ENCODE data around the gene EXOC1. TPM values are rescaled to one million over a fixed set of nuclear protein-coding genes. Genes with fewer than 3 reads are reported as not detected.
"Not testable (repeated sequence)": the region's sequence is repeated elsewhere in the genome, so short reads cannot be mapped to it uniquely, and the experiment has no call there.

Gene EXOC1
- total and polyA plus RNA-seq, 4 donors = 4.2 to 18.0 (median 8.5) TPM

DNA sequence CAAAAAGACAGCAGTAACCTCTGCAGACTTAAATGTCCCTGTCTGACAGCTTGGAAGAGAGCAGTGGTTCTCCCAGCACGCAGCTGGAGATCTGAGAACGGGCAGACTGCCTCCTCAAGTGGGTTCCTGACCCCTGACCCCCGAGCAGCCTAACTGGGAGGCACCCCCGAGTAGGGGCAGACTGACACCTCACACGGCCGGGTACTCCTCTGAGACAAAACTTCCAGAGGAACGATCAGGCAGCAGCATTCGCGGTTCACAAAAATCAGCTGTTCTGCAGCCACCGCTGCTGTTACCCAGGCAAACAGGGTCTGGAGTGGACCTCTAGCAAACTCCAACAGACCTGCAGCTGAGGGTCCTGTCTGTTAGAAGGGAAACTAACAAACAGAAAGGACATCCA, 11.1 kb upstream of the EXOC1 start:
- DNase-seq (ENCODE audit: low spot score); H3K27me3 ChIP-seq (ENCODE audit: control insufficient read depth in 4 of 4, insufficient read depth in 4 of 4, low read length in 3 of 4); H3K4me1 ChIP-seq (ENCODE audit: control insufficient read depth in 4 of 4, insufficient read depth in 4 of 4, low read length in 3 of 4); H3K27ac ChIP-seq (ENCODE audit: low read depth in 1 of 2, low read length in 2 of 2); H3K9me3 ChIP-seq (ENCODE audit: control insufficient read depth in 4 of 4, low read length in 3 of 4); H3K4me3 ChIP-seq (ENCODE audit: low read depth in 1 of 3, low read length in 3 of 3); H3K36me3 ChIP-seq (ENCODE audit: control insufficient read depth in 4 of 4, insufficient read depth in 3 of 4, low read depth in 1 of 4, low read length in 3 of 4); H3K9ac ChIP-seq (ENCODE audit: low read depth in 1 of 2, low read length in 2 of 2): not testable (repeated sequence)
- 58% methylated on average over 9 of the region's 10 CpGs for WGBS

DNA sequence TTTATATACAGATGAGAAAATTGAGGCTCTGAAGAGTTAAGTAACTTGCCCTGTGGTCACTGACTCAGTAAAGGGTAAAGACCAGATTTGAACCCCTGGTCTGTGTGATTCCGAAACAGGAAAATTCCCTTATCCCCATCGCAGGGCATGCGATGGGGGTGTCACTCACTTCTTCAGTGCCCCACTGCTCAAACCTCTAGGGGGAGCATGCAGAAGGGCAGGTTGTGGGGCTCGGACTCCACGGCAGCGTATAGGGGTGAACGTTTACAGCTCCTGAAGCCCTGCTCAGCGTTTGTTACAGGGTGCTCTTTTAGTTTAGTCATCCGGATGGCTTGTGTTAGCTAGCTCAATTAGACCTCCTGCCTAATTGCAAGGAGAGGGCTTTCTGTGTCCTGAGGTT, 3.7 kb upstream of the EXOC1 start:
- no peaks in the 10 kb centered on the region for H3K36me3 ChIP-seq (ENCODE audit: control insufficient read depth in 4 of 4, insufficient read depth in 3 of 4, low read depth in 1 of 4, low read length in 3 of 4)
- no peak for TF ChIP-seq EGR1 (IDR thresholded peaks at IDR 0.05; ENCODE audit: low read depth in 2 of 2)
- no peak for TF ChIP-seq NR2F2 (IDR thresholded peaks at IDR 0.05)
- TF ChIP-seq, protein P1, sequence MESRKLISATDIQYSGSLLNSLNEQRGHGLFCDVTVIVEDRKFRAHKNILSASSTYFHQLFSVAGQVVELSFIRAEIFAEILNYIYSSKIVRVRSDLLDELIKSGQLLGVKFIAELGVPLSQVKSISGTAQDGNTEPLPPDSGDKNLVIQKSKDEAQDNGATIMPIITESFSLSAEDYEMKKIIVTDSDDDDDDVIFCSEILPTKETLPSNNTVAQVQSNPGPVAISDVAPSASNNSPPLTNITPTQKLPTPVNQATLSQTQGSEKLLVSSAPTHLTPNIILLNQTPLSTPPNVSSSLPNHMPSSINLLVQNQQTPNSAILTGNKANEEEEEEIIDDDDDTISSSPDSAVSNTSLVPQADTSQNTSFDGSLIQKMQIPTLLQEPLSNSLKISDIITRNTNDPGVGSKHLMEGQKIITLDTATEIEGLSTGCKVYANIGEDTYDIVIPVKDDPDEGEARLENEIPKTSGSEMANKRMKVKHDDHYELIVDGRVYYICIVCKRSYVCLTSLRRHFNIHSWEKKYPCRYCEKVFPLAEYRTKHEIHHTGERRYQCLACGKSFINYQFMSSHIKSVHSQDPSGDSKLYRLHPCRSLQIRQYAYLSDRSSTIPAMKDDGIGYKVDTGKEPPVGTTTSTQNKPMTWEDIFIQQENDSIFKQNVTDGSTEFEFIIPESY (IDR thresholded peaks at IDR 0.05) = no peak
- TF ChIP-seq RAD21 (IDR thresholded peaks at IDR 0.05) = no peak
- no peak for TF ChIP-seq FOXA2 (IDR thresholded peaks at IDR 0.05)
- TF ChIP-seq, protein P2, sequence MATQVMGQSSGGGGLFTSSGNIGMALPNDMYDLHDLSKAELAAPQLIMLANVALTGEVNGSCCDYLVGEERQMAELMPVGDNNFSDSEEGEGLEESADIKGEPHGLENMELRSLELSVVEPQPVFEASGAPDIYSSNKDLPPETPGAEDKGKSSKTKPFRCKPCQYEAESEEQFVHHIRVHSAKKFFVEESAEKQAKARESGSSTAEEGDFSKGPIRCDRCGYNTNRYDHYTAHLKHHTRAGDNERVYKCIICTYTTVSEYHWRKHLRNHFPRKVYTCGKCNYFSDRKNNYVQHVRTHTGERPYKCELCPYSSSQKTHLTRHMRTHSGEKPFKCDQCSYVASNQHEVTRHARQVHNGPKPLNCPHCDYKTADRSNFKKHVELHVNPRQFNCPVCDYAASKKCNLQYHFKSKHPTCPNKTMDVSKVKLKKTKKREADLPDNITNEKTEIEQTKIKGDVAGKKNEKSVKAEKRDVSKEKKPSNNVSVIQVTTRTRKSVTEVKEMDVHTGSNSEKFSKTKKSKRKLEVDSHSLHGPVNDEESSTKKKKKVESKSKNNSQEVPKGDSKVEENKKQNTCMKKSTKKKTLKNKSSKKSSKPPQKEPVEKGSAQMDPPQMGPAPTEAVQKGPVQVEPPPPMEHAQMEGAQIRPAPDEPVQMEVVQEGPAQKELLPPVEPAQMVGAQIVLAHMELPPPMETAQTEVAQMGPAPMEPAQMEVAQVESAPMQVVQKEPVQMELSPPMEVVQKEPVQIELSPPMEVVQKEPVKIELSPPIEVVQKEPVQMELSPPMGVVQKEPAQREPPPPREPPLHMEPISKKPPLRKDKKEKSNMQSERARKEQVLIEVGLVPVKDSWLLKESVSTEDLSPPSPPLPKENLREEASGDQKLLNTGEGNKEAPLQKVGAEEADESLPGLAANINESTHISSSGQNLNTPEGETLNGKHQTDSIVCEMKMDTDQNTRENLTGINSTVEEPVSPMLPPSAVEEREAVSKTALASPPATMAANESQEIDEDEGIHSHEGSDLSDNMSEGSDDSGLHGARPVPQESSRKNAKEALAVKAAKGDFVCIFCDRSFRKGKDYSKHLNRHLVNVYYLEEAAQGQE (IDR thresholded peaks at IDR 0.05) = no peak
- no peak for TF ChIP-seq RXRA (IDR thresholded peaks at IDR 0.05)
- no peak overlapping the region for H3K9ac ChIP-seq (ENCODE audit: low read depth in 1 of 2, low read length in 2 of 2)
- H3K9me3 ChIP-seq (ENCODE audit: control insufficient read depth in 4 of 4, low read length in 3 of 4) = no peaks in the 10 kb centered on the region
- 72% methylated on average over 9 of the region's 9 CpGs for WGBS
- no peak overlapping the region for H3K27ac ChIP-seq (ENCODE audit: low read depth in 1 of 2, low read length in 2 of 2)
- peaks cover 3 to 7% (median 5%) of the 10 kb centered on the region in 4 donors for H3K4me1 ChIP-seq (ENCODE audit: control insufficient read depth in 4 of 4, insufficient read depth in 4 of 4, low read length in 3 of 4)
- no peaks in the 10 kb centered on the region for H3K27me3 ChIP-seq (ENCODE audit: control insufficient read depth in 4 of 4, insufficient read depth in 4 of 4, low read length in 3 of 4)
- H3K4me3 ChIP-seq (ENCODE audit: low read depth in 1 of 3, low read length in 3 of 3) = no peak overlapping the region
- DNase-seq (ENCODE audit: low spot score) = no peak

DNA sequence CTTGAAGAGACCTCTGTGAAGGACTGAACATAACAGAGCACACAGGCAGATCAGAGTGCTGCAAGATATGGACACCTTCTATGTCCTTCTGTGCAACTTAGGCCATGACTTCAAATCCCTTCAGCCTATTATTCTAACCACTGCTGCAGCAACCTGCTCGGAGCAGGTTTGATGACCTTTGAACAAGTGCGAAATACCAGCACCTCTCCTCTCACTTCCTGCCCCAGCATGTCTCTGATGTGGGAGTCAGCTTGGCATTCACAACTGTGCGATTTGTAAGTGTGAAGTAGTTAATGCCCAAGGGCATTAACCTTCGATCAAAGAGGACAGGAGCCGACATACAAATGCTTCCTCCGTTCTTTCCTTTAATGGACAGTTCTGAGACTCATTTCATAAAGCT, 1.6 kb upstream of the EXOC1 start:
- Histone ChIP-seq H3K36me3 (ENCODE audit: control insufficient read depth in 4 of 4, insufficient read depth in 3 of 4, low read depth in 1 of 4, low read length in 3 of 4) (no peaks in the 10 kb centered on the region), H3K27me3 (ENCODE audit: control insufficient read depth in 4 of 4, insufficient read depth in 4 of 4, low read length in 3 of 4) (no peaks in the 10 kb centered on the region), H3K9me3 (ENCODE audit: control insufficient read depth in 4 of 4, low read length in 3 of 4) (no peaks in the 10 kb centered on the region), H3K4me3 (ENCODE audit: low read depth in 1 of 3, low read length in 3 of 3) (no peak overlapping the region), H3K27ac (ENCODE audit: low read depth in 1 of 2, low read length in 2 of 2) (no peak overlapping the region), H3K9ac (ENCODE audit: low read depth in 1 of 2, low read length in 2 of 2) (no peak overlapping the region), H3K4me1 (ENCODE audit: control insufficient read depth in 4 of 4, insufficient read depth in 4 of 4, low read length in 3 of 4) (peaks cover 4 to 14% (median 10%) of the 10 kb centered on the region in 4 donors)
- no peak for DNase-seq (ENCODE audit: low spot score)
- TF ChIP-seq FOXA1 (IDR thresholded peaks at IDR 0.05) (no peak), EGR1 (IDR thresholded peaks at IDR 0.05; ENCODE audit: low read depth in 2 of 2) (no peak), FOXA2 (IDR thresholded peaks at IDR 0.05) (no peak), GABPA (IDR thresholded peaks at IDR 0.05 in 1 of 2, conservative IDR thresholded peaks at IDR 0.05 in 1 of 2) (no peak), NR2F2 (IDR thresholded peaks at IDR 0.05) (no peak), RAD21 (IDR thresholded peaks at IDR 0.05) (no peak), SP1 (IDR thresholded peaks at IDR 0.05) (no peak), HNF4G (IDR thresholded peaks at IDR 0.05) (no peak), RXRA (IDR thresholded peaks at IDR 0.05) (no peak), JUND (IDR thresholded peaks at IDR 0.05) (no peak), HNF4A (conservative IDR thresholded peaks at IDR 0.05) (no peak)
- TF ChIP-seq, protein P3, sequence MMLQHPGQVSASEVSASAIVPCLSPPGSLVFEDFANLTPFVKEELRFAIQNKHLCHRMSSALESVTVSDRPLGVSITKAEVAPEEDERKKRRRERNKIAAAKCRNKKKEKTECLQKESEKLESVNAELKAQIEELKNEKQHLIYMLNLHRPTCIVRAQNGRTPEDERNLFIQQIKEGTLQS (IDR thresholded peaks at IDR 0.05) = no peak
- TF ChIP-seq, protein P2 (IDR thresholded peaks at IDR 0.05) = no peak
- TF ChIP-seq, protein P4, sequence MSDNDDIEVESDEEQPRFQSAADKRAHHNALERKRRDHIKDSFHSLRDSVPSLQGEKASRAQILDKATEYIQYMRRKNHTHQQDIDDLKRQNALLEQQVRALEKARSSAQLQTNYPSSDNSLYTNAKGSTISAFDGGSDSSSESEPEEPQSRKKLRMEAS (IDR thresholded peaks at IDR 0.05) = no peak
- TF ChIP-seq, protein P5, sequence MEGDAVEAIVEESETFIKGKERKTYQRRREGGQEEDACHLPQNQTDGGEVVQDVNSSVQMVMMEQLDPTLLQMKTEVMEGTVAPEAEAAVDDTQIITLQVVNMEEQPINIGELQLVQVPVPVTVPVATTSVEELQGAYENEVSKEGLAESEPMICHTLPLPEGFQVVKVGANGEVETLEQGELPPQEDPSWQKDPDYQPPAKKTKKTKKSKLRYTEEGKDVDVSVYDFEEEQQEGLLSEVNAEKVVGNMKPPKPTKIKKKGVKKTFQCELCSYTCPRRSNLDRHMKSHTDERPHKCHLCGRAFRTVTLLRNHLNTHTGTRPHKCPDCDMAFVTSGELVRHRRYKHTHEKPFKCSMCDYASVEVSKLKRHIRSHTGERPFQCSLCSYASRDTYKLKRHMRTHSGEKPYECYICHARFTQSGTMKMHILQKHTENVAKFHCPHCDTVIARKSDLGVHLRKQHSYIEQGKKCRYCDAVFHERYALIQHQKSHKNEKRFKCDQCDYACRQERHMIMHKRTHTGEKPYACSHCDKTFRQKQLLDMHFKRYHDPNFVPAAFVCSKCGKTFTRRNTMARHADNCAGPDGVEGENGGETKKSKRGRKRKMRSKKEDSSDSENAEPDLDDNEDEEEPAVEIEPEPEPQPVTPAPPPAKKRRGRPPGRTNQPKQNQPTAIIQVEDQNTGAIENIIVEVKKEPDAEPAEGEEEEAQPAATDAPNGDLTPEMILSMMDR (IDR thresholded peaks at IDR 0.05; ENCODE audit: low read depth, low read length, missing input control) = no peak
- whole genome bisulfite sequencing = 72% methylated on average over 6 of the region's 6 CpGs

All from liver (tissue), 9 donors.